SK-N-MC (cell line): ENCODE results near the gene CCDC15.

ENCODE experiments used
- DNase-seq: peaks from one replicate; pipeline ENCODE4 v3.0.0-alpha.2; 2011; ENCODE audit warnings: low read depth, low spot score
- H3K27ac ChIP-seq: fragments of 200-600 bp; sonication (generic); 2 replicates; pipeline ENCODE4 v1.5.1; 2016; ENCODE audit warnings: mixed run types
- H3K36me3 ChIP-seq: fragments of 200-600 bp; sonication (generic); 2 replicates; pipeline ENCODE4 v1.6.1; 2017; ENCODE audit warnings: antibody characterized with exemption, low read length, mixed read lengths; ENCODE audit not compliant: insufficient read depth
- H3K4me3 ChIP-seq: fragments of 200-600 bp; sonication (generic); 2 replicates; pipeline ENCODE4 v1.5.1; 2016
- H3K9ac ChIP-seq: fragments of 200-600 bp; sonication (generic); 2 replicates; pipeline ENCODE4 v1.8.0; 2017; ENCODE audit warnings: mixed run types, mixed read lengths; ENCODE audit not compliant: insufficient read length
- H3K9me3 ChIP-seq: fragments of 200-600 bp; sonication (generic); 2 replicates; pipeline ENCODE4 v1.6.1; 2017; ENCODE audit warnings: low read depth, mild to moderate bottlenecking, antibody characterized with exemption, low read length, moderate library complexity, mixed read lengths
- EZH2 ChIP-seq: fragments of 200-600 bp; sonication (generic); IDR thresholded peaks from one replicate; pipeline ENCODE4 v1.6.1; 2017; ENCODE audit warnings: antibody characterized with exemption
- FOXP2 ChIP-seq: optimal IDR thresholded peaks from 2 replicates; pipeline ENCODE3; 2011; ENCODE audit warnings: mild to moderate bottlenecking, moderate library complexity; ENCODE audit not compliant: insufficient read depth; ENCODE audit errors: extremely low read length, control extremely low read depth
- POLR2AphosphoS5 ChIP-seq: IDR thresholded peaks from 2 replicates; pipeline ENCODE4 v1.6.1; 2012; ENCODE audit warnings: mild to moderate bottlenecking, low read depth, low read length, borderline replicate concordance

The CCDC15 gene

GRCh38 chr11:125072218-125072960, 118.4 kb downstream of the CCDC15 start:
- Histone ChIP-seq H3K36me3 (no peaks in the 10 kb centered on the region), H3K27ac (no peak overlapping the region), H3K9me3 (no peaks in the 10 kb centered on the region), H3K9ac (no peak overlapping the region), H3K4me3 (no peak overlapping the region)
- DNase-seq = no peak
- no peak for TF ChIP-seq FOXP2
- no peak for TF ChIP-seq POLR2AphosphoS5
- TF ChIP-seq EZH2 = no peak

DNA sequence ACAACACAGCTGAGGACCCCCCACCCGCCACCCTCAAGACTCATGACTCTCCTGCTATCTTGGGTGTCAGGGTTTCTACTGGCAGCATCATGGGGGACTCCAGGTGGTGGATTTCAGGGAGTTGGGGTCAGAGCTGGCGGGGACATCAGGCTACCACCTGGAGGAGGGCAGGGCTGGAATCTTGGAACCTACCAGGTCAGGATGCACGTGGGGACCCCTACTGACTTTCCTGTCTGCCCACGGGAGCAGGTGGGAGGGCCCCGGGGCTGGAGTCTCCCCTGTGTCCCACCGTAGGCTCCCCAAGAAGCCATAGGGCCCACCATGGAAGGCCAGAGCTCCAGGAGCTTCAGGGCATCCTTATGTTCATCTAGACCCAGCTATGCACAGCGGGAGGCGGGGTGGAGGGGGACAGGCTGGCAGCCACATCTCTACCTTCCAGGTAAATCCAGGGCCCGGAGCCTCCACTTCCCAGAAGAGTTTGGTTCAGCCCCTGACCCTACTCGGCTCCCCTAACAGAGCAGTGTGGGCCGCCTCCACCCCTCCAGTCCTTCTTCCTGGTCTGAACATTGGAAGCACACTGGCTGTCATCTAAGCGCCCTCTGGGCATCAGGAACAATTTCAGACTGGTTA, 119.1 kb downstream of the CCDC15 start:
- Histone ChIP-seq H3K4me3 (no peak overlapping the region), H3K36me3 (no peaks in the 10 kb centered on the region), H3K9me3 (no peaks in the 10 kb centered on the region), H3K9ac (no peak overlapping the region), H3K27ac (no peak overlapping the region)
- DNase-seq = no peak
- TF ChIP-seq FOXP2 (no peak), EZH2 (no peak), POLR2AphosphoS5 (no peak)

GRCh38 chr11:125073616-125074483, 119.8 kb downstream of the CCDC15 start:
- DNase-seq = no peak
- H3K36me3 ChIP-seq = no peaks in the 10 kb centered on the region
- TF ChIP-seq EZH2 (no peak), FOXP2 (no peak), POLR2AphosphoS5 (no peak)
- H3K27ac ChIP-seq = no peak overlapping the region
- H3K9me3 ChIP-seq = no peaks in the 10 kb centered on the region
- H3K4me3 ChIP-seq = no peak overlapping the region
- H3K9ac ChIP-seq = no peak overlapping the region

DNA sequence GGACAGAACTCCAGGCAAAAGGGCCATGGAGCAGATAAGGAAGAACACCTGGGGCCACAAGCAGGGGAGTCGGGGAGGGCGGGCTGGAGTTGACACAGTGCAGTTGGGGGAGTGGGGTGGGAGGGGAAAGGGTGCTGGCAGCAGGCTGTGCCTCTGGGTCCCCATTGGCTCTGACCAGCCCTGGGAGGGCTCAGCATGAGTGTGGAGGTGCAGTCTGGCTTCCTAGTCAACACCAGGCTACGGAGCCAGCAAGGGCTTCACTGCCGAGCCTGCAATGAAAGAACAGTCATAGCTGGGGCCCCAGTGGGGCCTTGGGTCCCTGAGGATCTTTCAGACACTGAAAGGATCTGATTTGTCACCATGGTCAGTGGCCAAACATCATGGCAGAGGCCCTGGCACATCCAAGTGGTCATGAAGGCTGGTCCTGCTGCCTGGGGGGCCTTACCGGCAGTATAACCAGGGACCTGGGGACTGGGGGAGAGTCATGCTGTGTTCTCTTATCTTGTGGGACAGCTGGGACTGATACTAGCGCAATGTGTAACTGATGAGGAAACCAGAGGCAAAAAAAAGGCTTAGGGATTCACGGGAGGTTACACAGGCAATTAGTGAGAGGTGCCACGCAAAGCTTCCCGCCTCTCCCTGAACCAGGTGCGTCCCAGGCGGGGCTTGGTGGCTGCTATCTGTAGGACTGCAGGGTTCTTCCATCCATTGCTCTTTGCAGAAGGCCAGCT, 120.7 kb downstream of the CCDC15 start:
- TF ChIP-seq FOXP2 (no peak), EZH2 (no peak), POLR2AphosphoS5 (no peak)
- Histone ChIP-seq H3K9ac (no peak overlapping the region), H3K27ac (no peak overlapping the region), H3K9me3 (no peaks in the 10 kb centered on the region), H3K36me3 (no peaks in the 10 kb centered on the region), H3K4me3 (no peak overlapping the region)
- DNase-seq = no peak

DNA sequence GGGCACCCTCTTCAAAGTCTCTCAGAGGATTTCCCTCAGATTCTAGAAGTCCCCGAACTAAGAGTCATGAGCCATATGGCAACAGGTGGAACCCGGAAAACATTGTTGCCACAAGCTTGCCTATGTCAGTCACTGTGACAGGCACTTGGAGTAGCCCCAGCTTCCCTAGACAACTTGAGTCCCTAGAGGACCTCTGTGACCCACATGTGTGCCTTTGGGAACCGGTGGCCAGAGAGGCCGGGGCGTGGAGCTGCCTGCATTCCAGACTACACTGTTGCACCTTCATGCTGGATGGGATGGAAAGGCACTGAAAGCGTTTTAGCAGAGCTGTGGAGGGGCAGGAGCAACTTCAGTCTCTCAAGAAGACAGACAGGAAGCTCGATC, 121.2 kb downstream of the CCDC15 start:
- H3K36me3 ChIP-seq = no peaks in the 10 kb centered on the region
- no peak for TF ChIP-seq EZH2
- TF ChIP-seq FOXP2 = no peak
- TF ChIP-seq POLR2AphosphoS5 = no peak
- no peak overlapping the region for H3K4me3 ChIP-seq
- DNase-seq = no peak
- no peak overlapping the region for H3K27ac ChIP-seq
- no peaks in the 10 kb centered on the region for H3K9me3 ChIP-seq
- no peak overlapping the region for H3K9ac ChIP-seq

DNA sequence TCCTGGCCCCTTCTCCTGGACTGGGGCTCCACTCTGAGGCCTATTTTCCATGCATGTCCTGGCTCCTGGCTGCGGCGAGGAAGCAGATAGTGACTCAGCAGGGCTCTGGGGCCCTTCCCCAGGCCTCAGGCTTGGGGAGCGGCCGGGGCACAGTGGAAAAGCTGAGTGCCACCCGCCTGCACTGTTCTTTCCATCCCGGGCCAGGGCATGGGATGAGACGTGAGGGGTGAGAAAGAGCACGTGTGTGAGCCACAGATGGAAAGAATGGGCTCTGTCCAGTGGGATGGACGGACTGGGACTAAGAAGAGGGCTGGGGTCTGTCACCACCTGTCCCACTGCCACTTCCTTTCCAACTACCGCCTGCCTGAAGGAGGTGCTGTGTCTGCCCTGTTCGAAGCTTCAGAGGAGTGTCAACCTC, 121.9 kb downstream of the CCDC15 start:
- Histone ChIP-seq H3K9ac (no peak overlapping the region), H3K9me3 (no peaks in the 10 kb centered on the region), H3K27ac (no peak overlapping the region), H3K36me3 (no peaks in the 10 kb centered on the region), H3K4me3 (no peak overlapping the region)
- no peak for TF ChIP-seq POLR2AphosphoS5
- TF ChIP-seq FOXP2 = no peak
- no peak for TF ChIP-seq EZH2
- no peak for DNase-seq

GRCh38 chr11:125076378-125076945, 122.5 kb downstream of the CCDC15 start:
- H3K27ac ChIP-seq = no peak overlapping the region
- no peaks in the 10 kb centered on the region for H3K9me3 ChIP-seq
- no peak for DNase-seq
- no peak overlapping the region for H3K4me3 ChIP-seq
- no peaks in the 10 kb centered on the region for H3K36me3 ChIP-seq
- no peak overlapping the region for H3K9ac ChIP-seq
- no peak for TF ChIP-seq FOXP2
- no peak for TF ChIP-seq POLR2AphosphoS5
- TF ChIP-seq EZH2 = no peak
